HG03135 (cell line): ENCODE data around the gene TNS3.

Experiments
- ATAC-seq: cut with Tn5 transposase; IDR thresholded peaks from one replicate; pipeline ENCODE4 v1.9.1; 2021; ENCODE audit warnings: mild to moderate bottlenecking, moderate library complexity; ENCODE audit not compliant: unreplicated experiment

The TNS3 gene

GRCh38 chr7:47393406-47393805, 188.5 kb downstream of the TNS3 start:
- no peak for ATAC-seq

- ATAC-seq = no peak
Measured at GRCh38 chr7:47392241-47392759, 189.6 kb downstream of the TNS3 start.

DNA sequence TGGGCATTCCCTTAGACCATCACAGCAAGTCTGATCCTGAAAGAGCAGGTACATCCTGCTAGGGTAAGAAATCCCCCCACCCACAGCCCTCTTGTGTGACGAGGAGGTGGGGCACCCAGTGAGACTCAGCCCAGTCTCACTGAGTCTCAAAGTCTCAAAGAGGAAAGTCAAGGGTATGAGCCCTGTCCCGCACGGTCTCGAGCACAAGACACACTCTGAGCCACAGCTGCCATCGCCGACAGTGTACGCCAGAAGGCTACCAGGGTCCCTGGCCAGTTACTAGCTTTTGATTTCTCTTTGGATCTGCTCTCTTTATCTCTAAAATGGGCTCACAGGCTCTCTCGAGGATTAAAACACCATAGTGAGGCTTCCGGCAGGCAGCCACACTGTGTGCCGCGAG, 190.2 kb downstream of the TNS3 start:
- ATAC-seq = no peak

- no peak for ATAC-seq
Measured at GRCh38 chr7:47390914-47391313, 191.0 kb downstream of the TNS3 start.

DNA sequence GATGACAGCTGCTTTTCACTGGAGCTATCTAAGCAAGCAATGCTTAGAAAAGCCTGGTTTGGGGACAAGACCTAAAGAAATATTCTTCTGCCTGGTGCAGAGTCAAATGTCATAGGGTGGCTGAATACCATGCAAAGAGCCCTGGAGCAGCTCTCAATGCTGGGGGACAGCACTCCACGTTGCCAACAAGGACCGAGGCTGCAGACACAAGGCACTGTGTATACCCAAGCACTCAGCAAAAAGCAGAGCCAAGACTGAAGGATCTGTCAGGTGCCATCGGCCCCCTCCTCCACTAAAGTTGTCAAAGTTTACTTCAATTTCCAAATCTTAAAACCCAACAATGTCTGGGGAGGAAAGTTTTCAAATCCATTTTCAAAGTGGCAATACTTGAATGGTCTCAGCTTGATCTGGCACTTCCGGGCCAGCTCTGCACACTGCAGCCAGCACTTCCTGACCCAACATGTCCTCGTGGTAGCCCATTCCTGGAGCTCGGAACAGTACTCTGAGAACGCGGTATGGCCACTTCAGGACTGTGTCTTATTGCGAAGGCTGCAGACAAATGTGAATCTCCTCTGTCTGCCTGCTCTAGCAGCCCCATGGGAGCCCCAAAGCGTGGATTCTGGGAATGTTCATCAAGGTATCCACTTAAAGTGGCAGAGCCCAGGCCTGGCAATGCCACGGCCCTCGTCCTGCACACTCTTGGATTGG, 191.8 kb downstream of the TNS3 start:
- ATAC-seq = no peak

- ATAC-seq = no peak
Measured at GRCh38 chr7:47389171-47389922, 192.6 kb downstream of the TNS3 start.

DNA sequence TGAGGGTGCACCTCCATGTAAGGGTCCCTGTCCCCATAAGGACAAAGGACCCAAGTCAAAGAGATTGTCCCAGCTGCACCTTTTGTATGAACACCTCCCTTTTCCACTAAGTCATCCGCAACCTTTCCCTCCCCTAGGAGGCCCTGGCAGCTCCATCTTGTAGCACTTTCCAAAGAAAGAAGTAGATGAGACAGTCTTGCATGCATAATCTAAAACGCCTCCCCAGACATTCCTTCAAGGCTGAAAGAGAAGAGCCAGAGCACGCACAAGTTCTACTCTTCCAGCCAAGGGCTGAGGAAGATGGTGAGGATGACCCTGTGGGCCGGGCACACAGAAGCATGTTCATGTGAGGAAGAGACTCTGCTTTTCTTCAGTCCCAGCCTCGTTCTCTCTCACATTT, 194.4 kb downstream of the TNS3 start:
- ATAC-seq = no peak

GRCh38 chr7:47386273-47386835, 195.6 kb downstream of the TNS3 start:
- ATAC-seq = no peak

DNA sequence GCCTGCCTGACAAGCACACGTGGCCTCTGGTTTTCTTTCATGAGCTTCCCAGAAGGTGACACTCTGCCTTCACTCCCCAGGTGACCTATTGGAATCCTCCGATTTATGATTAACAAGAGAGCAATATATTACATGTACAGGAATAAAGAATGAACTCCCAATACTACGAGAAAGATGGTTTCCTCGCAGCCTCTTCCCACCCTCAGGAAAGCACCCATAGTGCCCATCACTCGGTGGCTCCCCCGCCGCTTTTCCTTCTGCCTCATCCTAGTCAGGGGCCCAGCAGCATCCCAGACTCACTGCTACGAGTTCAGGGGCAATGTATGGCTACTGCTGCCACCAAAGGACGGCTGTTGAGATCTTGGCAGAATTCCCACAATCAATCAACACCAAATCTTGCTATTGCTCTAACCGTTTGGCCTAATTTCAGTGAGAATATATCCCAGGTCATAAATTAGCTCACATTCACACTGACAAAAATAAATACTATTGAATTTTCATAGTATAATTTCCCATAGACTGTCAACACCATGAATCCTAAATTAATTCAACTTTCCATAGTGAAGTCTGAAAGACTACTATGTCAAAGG, 196.3 kb downstream of the TNS3 start:
- ATAC-seq = no peak

GRCh38 chr7:47384755-47385535, 197.0 kb downstream of the TNS3 start:
- ATAC-seq = no peak

DNA sequence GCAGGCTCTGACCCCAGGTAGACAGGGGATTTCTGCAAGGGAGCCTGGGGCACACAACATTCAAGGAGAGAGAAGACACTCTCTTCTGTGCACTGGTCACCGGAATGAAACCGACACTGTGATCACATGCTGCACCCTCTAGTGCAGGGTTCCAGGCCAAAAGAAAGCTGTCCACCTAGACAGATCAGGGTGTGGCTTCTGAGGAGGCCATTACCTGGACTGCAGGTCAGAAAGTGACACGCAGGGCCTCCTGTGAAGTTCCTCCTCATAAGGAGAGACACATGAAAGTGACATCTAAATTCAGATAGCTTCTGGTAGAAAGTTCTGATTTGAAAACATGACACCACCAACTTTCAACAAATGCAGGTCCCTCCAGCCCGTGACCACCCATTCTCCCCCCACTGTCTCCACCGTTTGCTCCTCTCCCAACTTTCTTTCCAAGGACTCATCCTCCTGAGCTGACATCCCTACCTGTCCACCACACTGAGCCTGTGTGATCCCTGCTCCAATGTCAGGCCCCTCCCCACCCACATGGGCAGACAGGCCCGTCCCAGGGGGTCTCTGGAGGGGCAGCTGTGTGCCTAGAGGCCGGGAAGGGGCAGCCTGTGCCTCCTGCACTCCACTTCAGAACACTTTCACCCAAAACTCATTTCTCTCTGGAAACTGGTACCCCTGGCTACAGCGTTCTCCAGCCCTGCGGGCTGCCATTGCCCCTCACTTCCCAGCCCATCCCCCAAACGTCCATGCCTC, 198.0 kb downstream of the TNS3 start:
- no peak for ATAC-seq

GRCh38 chr7:47383072-47383471, 198.8 kb downstream of the TNS3 start:
- ATAC-seq = no peak

GRCh38 chr7:47382200-47382599, 199.7 kb downstream of the TNS3 start:
- no peak for ATAC-seq

GRCh38 chr7:47381134-47381495, 200.8 kb downstream of the TNS3 start:
- no peak for ATAC-seq

GRCh38 chr7:47380325-47381133, 201.4 kb downstream of the TNS3 start:
- no peak for ATAC-seq

GRCh38 chr7:47379629-47380324, 202.1 kb downstream of the TNS3 start:
- ATAC-seq = no peak

DNA sequence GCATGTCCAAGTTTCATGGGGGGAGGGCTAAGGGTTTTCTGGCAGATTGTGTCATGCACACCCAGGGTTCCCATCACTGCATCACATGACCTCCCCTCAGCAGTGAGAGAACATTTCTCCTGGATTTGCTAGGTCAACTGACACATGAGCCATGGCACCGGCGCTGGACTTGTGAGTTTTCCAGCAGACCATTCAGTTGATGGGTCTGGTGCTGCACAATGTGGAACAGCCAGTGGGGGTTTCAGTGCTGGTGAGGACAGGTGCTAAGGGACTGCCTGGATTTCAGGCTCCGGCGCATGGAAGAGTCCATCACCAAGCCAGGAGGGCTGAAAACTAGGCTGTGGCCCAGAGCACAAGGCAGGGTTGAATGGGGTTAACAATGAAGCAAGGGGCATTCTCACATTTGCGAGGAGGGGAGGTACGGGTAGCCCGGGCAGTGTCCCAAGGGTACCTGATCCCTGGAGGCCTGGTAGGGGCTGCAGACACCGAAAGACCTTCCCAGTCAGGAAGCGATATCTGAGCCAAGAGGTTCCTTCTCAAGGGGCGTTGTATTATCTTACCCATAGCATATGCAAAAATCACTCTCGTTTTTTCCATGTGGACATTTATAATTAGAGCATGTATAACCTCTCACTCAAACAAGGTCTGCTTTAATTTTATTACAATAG, 203.0 kb downstream of the TNS3 start:
- no peak for ATAC-seq

- ATAC-seq = no peak
Measured at GRCh38 chr7:47377741-47378140, 204.2 kb downstream of the TNS3 start.
